ENCODE data around the gene IL22.

- TF ChIP-seq, protein P1, sequence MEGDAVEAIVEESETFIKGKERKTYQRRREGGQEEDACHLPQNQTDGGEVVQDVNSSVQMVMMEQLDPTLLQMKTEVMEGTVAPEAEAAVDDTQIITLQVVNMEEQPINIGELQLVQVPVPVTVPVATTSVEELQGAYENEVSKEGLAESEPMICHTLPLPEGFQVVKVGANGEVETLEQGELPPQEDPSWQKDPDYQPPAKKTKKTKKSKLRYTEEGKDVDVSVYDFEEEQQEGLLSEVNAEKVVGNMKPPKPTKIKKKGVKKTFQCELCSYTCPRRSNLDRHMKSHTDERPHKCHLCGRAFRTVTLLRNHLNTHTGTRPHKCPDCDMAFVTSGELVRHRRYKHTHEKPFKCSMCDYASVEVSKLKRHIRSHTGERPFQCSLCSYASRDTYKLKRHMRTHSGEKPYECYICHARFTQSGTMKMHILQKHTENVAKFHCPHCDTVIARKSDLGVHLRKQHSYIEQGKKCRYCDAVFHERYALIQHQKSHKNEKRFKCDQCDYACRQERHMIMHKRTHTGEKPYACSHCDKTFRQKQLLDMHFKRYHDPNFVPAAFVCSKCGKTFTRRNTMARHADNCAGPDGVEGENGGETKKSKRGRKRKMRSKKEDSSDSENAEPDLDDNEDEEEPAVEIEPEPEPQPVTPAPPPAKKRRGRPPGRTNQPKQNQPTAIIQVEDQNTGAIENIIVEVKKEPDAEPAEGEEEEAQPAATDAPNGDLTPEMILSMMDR (IDR thresholded peaks at IDR 0.05) = no peak
- no peak for TF ChIP-seq EP300 (IDR thresholded peaks at IDR 0.05)
Measured at GRCh38 chr12:68222326-68222725, 31.1 kb downstream of the IL22 start.

Data from suprapubic skin (tissue), 3 donors.